ENCODE measurements around the gene TAS1R1.

GRCh38 chr1:6622396-6623152 lies 67.5 kb downstream of the TAS1R1 start:
- TF ChIP-seq SMC3 (IDR thresholded peaks at IDR 0.05; ENCODE audit: borderline replicate concordance, low read length) (no peak), HDAC6 (IDR thresholded peaks at IDR 0.05; ENCODE audit: unreplicated experiment) (no peak), EZH2 (IDR thresholded peaks at IDR 0.05; ENCODE audit: borderline replicate concordance, control insufficient read depth, low read depth, low read length) (no peak), MTA3 (IDR thresholded peaks at IDR 0.05; ENCODE audit: borderline replicate concordance, low read length) (no peak), ESRRA (IDR thresholded peaks at IDR 0.05; ENCODE audit: low read length) (no peak), GABPA (IDR thresholded peaks at IDR 0.05; ENCODE audit: low read depth) (no peak)
- TF ChIP-seq, protein P1, sequence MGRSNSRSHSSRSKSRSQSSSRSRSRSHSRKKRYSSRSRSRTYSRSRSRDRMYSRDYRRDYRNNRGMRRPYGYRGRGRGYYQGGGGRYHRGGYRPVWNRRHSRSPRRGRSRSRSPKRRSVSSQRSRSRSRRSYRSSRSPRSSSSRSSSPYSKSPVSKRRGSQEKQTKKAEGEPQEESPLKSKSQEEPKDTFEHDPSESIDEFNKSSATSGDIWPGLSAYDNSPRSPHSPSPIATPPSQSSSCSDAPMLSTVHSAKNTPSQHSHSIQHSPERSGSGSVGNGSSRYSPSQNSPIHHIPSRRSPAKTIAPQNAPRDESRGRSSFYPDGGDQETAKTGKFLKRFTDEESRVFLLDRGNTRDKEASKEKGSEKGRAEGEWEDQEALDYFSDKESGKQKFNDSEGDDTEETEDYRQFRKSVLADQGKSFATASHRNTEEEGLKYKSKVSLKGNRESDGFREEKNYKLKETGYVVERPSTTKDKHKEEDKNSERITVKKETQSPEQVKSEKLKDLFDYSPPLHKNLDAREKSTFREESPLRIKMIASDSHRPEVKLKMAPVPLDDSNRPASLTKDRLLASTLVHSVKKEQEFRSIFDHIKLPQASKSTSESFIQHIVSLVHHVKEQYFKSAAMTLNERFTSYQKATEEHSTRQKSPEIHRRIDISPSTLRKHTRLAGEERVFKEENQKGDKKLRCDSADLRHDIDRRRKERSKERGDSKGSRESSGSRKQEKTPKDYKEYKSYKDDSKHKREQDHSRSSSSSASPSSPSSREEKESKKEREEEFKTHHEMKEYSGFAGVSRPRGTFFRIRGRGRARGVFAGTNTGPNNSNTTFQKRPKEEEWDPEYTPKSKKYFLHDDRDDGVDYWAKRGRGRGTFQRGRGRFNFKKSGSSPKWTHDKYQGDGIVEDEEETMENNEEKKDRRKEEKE (IDR thresholded peaks at IDR 0.05): no peak

Data from GM12878 (cell line).